NK-92 (cell line): ENCODE data around the gene NAA40.

Source experiments
- DNase-seq: peaks from one replicate; lab custom pipeline; 2025; ENCODE audit not compliant: unreplicated experiment; lab: John Stamatoyannopoulos, UW

NAA40 gene

GRCh38 chr11:63985812-63986155, 47.0 kb downstream of the NAA40 start:
- DNase-seq = no peak

- no peak for DNase-seq
These were observed 47.5 kb downstream of the NAA40 start, which contains the start of gene OTUB1 for GRCh38 chr11:63986156-63986931. Gene OTUB1, plus strand, starts transcription at chr11:63986438. Its CDS starts 19 bp downstream, at chr11:63986457.

- DNase-seq = no peak
These were observed 48.2 kb downstream of the NAA40 start for GRCh38 chr11:63986932-63987513.

GRCh38 chr11:63991558-63991957, 52.8 kb downstream of the NAA40 start:
- DNase-seq = no peak

- no peak for DNase-seq
These were observed 54.3 kb downstream of the NAA40 start for GRCh38 chr11:63993100-63993499.

- no peak for DNase-seq
These were observed 55.2 kb downstream of the NAA40 start for GRCh38 chr11:63993993-63994392.

- no peak for DNase-seq
These were observed 57.7 kb downstream of the NAA40 start for GRCh38 chr11:63996512-63996911.

GRCh38 chr11:63997104-63997700, 58.4 kb downstream of the NAA40 start:
- no peak for DNase-seq

GRCh38 chr11:63997801-63998337, 59.1 kb downstream of the NAA40 start:
- no peak for DNase-seq

GRCh38 chr11:63998558-63999348, 60.0 kb downstream of the NAA40 start:
- DNase-seq = no peak

GRCh38 chr11:63999349-64000025, 60.7 kb downstream of the NAA40 start:
- no peak for DNase-seq

GRCh38 chr11:64000026-64000739, 61.4 kb downstream of the NAA40 start:
- no peak for DNase-seq

- no peak for DNase-seq
These were observed 62.1 kb downstream of the NAA40 start for GRCh38 chr11:64000740-64001483.

- DNase-seq = no peak
These were observed 63.0 kb downstream of the NAA40 start for GRCh38 chr11:64001484-64002420.

GRCh38 chr11:64003807-64004589, 65.2 kb downstream of the NAA40 start:
- no peak for DNase-seq

- no peak for DNase-seq
These were observed 65.8 kb downstream of the NAA40 start for GRCh38 chr11:64004590-64004984.

GRCh38 chr11:64005691-64006090, 66.9 kb downstream of the NAA40 start:
- no peak for DNase-seq

GRCh38 chr11:64006398-64006797, 67.6 kb downstream of the NAA40 start:
- DNase-seq = no peak
